Cardiac muscle cell (in vitro differentiated cells and primary cell): Measurements from ENCODE around the gene MEIS3. TPM values are rescaled to one million over a fixed set of nuclear protein-coding genes. Genes with fewer than 3 reads are reported as not detected.

Experiments used
- DNase-seq, 2 donors: peaks; one replicate each; pipeline versions ENCODE4 v3.0.0 to v3.0.0-alpha.2; 2010 to 2017; ENCODE audit warnings: low read depth in 1 of 2, low spot score in 1 of 2
- H3K27ac ChIP-seq: fragments of 200-600 bp; sonication (generic); 2 replicates; pipeline ENCODE4 v1.5.1; 2016
- H3K27me3 ChIP-seq: fragments of 200-600 bp; sonication (generic); 2 replicates; pipeline ENCODE4 v1.6.0; 2016; ENCODE audit warnings: control low read depth
- H3K36me3 ChIP-seq: fragments of 200-600 bp; sonication (generic); 2 replicates; pipeline ENCODE4 v1.5.1; 2016; ENCODE audit warnings: control low read depth
- H3K4me1 ChIP-seq: fragments of 200-600 bp; sonication (generic); 2 replicates; pipeline ENCODE4 v1.8.1; 2017; ENCODE audit warnings: low read depth, mild to moderate bottlenecking, mixed run types
- H3K4me3 ChIP-seq: fragments of 200-600 bp; sonication (generic); 2 replicates; pipeline ENCODE4 v1.5.1; 2016; ENCODE audit warnings: mild to moderate bottlenecking
- H3K9me3 ChIP-seq: fragments of 200-600 bp; sonication (generic); 2 replicates; pipeline ENCODE4 v1.5.1; 2017; ENCODE audit warnings: low read depth, mild to moderate bottlenecking, control low read depth
- CTCF ChIP-seq: IDR thresholded peaks from 2 replicates; pipeline ENCODE4 v1.5.1; 2012; ENCODE audit warnings: low read depth, mild to moderate bottlenecking, low read length
- polyA plus RNA-seq: library from polyadenylated mRNA; unstranded; fragments of >200 nt; fragmentation: Nextera tagmentation; extraction: Ambion mirVana; gene quantifications from 2 replicates; pipeline ENCODE4 v1.2.1, GENCODE V29; 2016
- total RNA-seq: library from RNA; depleted of rRNA; stranded (reverse); fragments of >200 nt; gene quantifications from 2 replicates; pipeline ENCODE4 v1.2.3, GENCODE V29; 2016

MEIS3 gene
- total and polyA plus RNA-seq, 2 experiments from 2014 or later = 83.7 to 114 TPM

- no peak for TF ChIP-seq CTCF
- Histone ChIP-seq H3K4me3 (no peak overlapping the region), H3K36me3 (peaks cover 35% of the 10 kb centered on the region), H3K27ac (no peak overlapping the region), H3K27me3 (no peaks in the 10 kb centered on the region), H3K4me1 (no peaks in the 10 kb centered on the region), H3K9me3 (no peaks in the 10 kb centered on the region)
- DNase-seq = no peak
Measured at GRCh38 chr19:47377801-47378200, 41.5 kb downstream of the MEIS3 start.

GRCh38 chr19:47377208-47377701 is 42.1 kb downstream of the MEIS3 start:
- Histone ChIP-seq H3K4me3 (no peak overlapping the region), H3K27me3 (no peaks in the 10 kb centered on the region), H3K9me3 (no peaks in the 10 kb centered on the region), H3K36me3 (peaks cover 37% of the 10 kb centered on the region), H3K4me1 (no peaks in the 10 kb centered on the region), H3K27ac (no peak overlapping the region)
- TF ChIP-seq CTCF = no peak
- DNase-seq = no peak

- Histone ChIP-seq H3K27ac (no peak overlapping the region), H3K27me3 (no peaks in the 10 kb centered on the region), H3K36me3 (peaks cover 37% of the 10 kb centered on the region), H3K4me3 (no peak overlapping the region), H3K9me3 (no peaks in the 10 kb centered on the region), H3K4me1 (no peaks in the 10 kb centered on the region)
- TF ChIP-seq CTCF = no peak
- no peak for DNase-seq
Measured at GRCh38 chr19:47376589-47377144, 42.7 kb downstream of the MEIS3 start.

GRCh38 chr19:47375694-47376588 is 43.4 kb downstream of the MEIS3 start:
- Histone ChIP-seq H3K9me3 (no peaks in the 10 kb centered on the region), H3K27ac (no peak overlapping the region), H3K4me1 (no peaks in the 10 kb centered on the region), H3K36me3 (peaks cover 38% of the 10 kb centered on the region), H3K27me3 (no peaks in the 10 kb centered on the region), H3K4me3 (no peak overlapping the region)
- DNase-seq = no peak
- no peak for TF ChIP-seq CTCF

- Histone ChIP-seq H3K4me1 (no peaks in the 10 kb centered on the region), H3K9me3 (no peaks in the 10 kb centered on the region), H3K4me3 (no peak overlapping the region), H3K27me3 (no peaks in the 10 kb centered on the region), H3K27ac (no peak overlapping the region), H3K36me3 (peaks cover 38% of the 10 kb centered on the region)
- no peak for TF ChIP-seq CTCF
- no peak for DNase-seq
Measured at GRCh38 chr19:47374876-47375693, 44.2 kb downstream of the MEIS3 start.
